CD4-positive, alpha-beta T cell treated with Interleukin-10 for 1 hour (primary cell): ENCODE results near the gene MXRA8.
"Not testable (repeated sequence)": the region's sequence is repeated elsewhere in the genome, so short reads cannot be mapped to it uniquely, and the experiment has no call there.

Experiments
- DNase-seq: peaks from one replicate; pipeline ENCODE4 v3.0.0-alpha.2; 2020

The MXRA8 gene

DNA sequence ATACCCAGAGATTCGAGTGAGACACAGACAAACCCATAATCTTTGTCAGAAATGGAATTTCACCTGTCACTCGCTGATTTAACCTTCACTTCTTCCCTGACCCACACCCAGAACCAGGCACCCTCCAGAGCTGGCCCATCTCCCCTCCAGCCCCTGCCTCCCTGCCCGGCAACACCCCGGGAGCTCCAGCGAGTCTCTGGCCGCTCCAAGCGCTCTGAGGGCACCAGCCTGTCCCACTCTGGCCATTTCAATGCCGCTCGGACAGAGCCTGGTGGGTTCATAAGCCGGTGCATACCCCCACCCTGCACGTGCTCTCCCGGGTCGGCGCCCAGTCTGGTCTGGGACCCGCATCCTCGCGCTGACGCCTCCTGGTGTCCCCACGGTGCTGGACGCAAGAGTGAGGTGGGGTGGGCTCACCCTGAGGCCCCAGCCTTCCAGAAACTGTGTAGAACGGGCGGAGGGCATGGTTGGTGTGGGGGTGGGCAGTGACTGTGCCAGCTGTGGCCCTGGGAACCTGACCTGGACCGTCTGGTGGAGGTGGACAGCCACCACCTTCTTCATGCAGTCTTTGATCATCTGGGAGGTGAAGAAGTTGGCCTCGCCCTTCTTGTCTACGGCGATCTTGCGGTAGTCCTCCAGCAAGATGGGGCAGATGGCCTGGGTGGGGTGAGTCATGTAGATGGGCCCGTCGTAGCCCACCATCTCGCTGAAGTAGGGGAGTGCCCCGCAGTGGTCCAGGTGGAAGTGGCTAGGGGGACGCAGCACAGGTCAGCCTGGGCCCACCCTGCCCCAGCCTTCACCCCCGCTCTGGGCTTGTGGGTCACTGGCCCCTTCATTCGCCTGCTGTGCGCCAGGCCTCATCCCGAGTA, 39.3 kb downstream of the MXRA8 start:
- DNase-seq: no peak

DNA sequence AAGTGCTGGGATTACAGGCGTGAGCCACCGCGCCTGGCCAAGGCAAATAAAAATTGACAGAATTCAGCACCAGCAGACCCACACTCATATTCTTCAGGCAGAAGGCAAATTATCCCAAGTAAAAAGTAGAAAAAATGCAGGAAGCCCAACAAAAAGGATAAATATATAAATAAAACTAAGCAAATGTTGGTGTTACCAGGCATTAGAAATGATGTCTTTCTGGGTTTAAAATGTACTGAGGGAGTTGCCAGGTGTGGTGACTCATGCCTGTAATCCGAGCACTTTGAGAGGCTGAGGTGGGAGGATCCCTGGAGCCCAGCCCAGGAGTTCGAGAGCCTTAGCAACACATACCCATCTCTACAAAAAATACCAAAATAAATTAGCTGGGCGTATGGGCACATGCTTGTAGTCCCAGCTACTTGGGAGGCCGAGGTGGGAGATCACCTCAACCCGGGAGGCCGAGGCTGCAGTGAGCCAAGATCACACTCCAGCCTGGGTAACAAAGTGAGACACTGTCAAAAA, 40.2 kb downstream of the MXRA8 start:
- DNase-seq: no peak

DNA sequence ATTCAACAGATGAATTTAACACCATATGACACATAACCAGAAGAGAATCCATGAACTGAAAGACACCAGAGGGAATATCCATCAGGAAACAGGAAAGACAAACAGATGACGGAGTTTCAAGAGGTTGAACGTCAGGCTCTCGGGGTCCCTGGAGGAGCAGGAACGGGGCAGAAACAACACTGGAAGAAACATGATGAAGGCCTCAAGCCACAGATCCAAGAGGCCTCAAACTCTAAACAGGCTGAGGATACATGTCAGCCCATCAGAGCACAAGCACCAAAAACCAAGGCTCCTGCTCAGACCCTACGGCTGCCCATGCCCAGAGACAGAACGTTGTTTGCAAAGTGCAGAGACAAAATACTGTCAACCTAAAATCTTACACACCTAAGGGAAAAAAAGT, 40.9 kb downstream of the MXRA8 start:
- DNase-seq: no peak

DNA sequence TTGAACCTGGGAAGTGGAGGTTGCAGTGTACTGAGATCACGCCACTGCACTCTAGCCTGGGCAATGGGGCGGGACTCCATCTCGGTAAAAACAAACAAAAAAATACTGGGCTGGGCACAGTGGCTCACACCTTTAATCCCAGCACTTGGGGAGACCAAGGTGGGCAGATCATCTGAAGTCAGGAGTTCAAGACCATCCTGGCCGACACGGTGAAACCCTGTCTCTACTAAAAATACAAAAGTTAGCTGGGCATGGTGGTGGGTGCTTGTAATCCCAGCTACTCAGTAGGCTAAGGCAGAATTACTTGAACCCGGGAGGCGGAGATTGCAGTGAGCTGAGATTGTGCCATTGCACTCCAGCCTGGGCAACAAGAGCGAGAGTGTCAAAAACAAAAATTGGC, 42.2 kb downstream of the MXRA8 start:
- not testable (repeated sequence) for DNase-seq

DNA sequence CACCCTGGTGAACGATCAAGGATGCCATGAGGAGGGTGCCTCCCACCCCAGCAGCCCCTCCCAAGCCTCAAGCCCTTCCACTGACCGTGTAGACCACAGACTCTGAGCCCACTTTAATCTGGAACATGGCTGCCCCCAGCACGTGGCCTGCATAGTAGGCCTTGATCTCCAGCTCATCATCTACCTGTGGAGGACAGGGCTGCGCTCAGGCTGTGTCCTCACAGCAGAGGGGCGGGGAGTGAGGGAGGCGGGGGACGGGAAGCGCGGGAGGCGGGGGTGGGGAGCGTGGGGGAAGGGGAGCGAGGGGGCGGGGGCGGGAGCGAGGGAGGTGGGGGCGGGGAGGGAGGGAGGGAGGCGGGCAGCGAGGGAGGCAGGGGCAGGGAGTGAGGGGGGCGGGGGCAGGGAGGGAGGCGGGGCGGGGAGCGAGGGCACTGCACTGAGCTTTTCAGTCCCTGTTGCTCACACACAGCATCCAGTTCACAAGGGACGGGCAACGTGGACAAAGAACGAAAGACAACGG, 42.9 kb downstream of the MXRA8 start:
- DNase-seq: no peak

DNA sequence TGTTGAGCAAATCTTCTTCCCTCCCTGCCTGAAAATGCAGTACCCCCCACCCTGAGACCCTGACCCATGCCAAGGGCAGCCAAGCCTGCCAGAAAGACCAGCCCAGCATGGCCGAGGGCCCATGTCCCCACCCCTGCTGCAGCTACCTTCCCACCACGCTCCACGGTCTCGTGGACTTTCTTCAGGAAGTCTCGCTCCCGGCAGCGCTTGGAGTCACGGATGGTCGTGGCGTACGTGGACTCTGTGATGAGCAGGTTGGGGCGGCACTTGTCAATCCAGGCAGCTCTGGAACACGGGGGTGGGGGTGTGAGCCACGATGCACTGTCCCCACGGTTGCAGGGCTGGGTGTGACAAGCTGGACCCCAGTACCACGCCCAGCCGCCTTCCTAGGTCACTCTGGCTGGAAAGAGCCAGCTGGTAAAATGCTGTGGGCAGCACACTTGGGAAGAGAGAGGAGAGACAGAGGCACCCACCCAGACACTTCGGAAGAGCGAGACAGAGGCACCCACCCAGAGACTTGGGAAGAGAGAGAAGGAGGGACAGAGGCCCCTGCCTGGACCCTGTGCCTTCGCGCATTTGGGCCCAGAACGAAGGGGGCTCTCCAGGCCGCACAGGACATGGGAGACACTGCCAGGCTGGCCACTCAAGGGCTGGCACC, 43.5 kb downstream of the MXRA8 start:
- no peak for DNase-seq

DNA sequence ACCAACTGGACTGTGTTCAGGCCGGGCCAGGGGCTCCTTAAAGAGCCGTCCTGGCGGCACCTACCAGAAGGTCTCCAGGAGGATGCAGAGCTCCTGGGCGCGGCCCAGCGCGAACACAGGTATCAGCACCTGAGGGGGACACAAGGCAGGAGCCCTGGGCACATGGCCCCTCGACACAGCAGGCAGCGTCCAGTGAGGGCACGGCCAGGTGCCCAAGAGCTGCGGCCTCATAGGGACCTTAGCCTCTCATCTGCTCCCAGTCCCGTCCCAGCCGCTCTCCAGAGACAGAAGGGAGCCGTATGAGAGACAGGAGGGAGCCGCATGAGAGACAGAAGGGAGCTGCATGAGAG, 44.1 kb downstream of the MXRA8 start:
- DNase-seq: no peak

DNA sequence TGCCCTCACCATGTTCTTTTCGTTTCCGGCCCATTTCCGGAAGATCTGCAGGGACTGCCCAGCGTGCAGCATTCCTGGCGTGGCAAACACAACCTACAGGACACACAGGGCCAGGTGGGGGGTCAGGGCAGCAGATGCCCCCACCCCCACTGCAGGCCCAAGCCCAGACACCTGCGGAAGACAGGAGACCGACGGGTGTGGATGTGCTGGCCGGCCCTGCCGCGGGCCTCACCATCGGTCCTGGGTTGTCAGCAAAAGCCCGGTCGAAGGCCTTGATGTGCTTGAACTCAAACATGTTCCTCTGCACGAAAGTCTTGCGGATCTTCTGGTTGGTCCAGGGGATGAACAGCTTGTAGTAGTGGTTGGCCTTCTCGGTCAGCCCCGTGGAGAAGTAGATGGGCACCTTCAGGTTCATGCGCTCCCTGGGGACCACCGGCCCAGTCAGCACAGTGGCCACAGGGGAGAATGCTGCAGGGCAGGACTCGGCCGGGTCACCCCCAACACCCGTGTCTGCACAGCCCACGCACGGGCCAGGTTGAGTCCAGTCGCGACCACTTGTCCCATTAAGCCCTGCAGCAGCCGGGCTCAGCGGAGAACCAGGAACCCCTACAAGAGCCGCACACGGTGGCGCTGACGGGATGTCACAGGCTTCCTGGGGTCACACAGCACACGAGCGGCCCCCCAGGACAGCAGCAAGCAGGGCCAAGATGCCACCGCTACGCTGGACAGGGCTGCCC, 44.7 kb downstream of the MXRA8 start:
- DNase-seq: no peak

DNA sequence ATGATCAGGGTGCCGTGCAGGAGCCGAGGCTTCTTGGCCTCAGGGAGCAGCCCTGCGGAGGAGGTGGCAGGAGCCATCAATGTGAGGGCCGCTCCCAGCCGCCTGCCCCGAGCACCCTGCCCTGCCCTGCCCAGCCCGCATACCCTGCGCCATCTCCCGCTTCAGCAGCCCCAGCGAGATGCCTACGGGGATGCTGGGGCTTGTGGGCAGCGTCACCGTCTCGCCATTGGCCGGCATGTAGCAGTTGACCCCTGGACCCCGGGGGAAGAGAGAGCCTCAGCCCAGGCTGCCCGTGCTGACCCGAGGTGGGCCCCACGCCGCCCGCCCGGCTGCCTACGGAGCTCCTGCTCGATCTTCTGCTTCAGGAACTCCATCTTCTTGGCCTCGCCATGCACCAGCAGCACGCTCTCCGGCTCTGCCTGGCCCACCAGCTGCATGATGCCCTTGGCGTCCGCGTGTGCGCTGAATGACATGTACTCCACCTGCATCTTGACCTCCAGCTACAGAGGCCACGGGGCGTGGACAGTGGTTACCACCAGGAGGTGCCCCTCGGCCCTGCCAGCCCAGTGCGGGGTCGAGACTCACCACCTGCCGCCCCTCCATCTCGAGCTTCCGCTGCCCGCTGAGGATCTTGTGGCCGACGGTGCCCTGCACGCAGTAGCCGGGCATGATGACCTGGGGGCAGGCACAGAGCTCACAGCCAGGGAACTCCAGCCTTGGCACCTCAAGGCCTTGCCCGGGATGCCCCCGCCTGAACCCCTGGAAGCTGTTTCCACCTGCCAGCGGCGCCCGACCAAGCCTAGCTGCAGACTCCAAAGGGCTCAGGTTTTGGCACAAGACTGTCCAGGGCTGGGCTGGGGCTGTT, 45.7 kb downstream of the MXRA8 start:
- no peak for DNase-seq

DNA sequence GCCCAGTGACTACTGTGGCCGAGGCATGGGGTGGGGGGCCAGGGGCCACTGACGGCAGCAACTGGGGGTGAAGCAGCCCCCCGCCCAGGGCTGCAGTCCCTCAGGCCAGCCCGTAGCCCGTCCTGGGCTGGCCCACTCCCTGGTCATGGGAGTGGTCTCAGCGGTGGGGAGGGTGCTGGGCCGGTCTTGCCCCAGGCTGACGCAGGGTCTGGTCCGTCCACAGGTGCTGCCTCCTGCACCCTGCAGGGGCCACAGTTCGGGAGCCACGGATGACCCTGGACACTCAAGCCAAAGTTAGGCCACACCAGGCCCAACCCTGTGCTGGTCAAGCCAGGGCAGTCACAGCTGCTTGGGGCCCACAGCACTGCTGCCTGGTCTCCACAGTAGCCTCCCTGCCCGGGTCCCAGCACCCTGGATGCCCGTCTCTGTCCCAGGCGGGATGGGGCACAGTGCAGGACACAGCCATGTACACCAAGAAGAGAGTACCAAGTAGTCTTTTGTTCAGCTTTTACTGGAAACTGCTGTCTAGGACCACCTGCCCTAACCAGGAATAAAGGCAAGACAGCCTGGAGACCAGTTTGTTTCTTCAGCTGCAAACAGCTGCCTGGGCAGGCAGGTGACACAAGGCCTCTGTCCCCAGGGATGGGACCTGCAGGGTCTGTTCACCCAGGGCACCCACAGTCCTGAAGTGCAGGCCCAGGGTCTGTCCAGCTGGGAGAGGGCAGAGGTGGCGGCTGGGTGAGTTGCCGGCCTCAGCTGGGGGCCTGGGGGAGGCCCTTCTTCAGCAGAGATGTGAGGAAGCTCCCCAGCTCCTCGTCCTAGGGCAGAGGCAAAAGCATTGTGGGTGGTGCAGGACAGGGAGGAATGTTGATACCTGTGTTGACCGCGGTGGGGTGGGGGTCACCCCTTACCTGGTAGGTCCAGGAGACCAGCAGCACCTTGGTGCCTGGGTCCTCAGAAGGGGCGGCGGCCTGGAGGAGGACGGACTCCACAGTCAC, 46.9 kb downstream of the MXRA8 start:
- no peak for DNase-seq

DNA sequence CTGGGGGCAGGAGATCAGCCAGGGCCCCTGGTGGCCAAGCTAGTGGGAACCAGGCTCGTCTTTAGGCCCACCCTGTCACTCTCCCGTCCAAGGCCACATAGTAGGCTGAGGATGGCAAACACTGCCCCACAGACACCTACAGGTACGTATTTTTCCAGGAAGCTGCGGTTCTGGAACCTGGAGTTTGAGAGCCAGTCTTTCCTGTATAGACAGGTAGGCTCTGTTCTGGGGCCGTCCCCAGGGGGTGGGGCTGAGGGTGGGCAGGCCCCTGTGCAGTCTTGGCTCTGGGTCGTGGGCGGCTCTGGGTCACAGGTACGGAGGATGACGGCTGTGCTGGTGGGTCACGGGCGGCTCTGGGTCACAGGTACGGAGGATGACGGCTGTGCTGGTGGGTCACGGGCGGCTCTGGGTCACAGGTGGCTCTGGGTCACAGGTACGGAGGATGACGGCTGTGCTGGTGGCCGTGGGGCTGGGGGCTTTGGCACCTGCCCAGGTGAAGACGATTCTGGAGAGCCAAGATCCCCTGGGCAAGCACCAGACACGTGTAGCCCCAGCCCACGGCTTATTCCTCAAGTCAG, 47.8 kb downstream of the MXRA8 start:
- DNase-seq: no peak

DNA sequence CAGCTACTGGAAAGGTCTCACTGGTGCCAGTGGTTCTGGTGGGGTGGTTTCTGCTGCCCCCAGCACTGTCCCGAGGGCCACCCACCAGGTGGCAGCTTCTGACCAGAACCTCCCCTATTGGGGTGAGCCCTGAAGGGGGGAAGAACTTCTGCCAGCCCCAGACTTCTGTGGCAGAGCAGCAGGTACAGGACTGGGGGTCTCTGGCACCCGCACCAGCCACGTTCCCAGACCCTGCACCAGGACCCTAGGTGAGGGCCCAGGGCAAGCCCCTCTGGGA, 48.3 kb downstream of the MXRA8 start:
- no peak for DNase-seq

DNA sequence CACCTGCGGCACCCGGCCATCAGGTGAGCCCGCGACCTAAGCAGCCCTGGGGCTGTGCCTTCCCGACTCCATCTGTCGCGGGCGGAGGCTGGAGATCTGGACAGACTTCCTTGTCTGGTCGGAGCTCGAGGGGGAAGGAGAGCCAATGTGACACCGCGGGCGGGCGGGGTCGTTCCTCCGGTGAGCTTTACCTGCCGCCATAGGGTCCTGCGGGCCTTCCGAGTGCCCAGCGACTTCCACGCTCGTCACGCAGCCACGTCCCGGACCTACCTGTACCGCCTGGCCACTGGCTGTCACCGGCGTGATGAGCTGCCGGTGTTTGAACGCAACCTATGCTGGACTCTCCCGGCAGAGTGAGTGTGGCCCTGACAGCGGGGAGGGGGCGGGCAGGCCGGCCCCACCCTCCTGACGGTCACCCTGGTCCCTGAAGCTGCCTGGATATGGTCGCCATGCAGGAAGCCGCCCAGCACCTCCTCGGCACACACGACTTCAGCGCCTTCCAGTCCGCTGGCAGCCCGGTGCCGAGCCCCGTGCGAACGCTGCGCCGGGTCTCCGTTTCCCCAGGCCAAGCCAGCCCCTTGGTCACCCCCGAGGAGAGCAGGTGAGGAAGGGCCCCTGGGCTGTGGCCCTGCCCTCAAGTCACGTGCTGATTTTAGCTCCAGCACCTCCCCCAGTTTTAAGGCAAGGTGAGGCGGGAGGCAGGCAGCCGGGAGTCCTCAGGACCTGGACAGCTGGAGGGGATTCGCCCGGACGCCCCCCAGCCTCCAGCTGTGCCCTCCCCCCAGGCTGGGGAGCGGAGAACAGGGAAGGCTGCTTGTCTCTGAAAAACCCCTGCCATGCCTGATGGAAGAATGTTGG, 48.9 kb downstream of the MXRA8 start:
- DNase-seq: no peak

DNA sequence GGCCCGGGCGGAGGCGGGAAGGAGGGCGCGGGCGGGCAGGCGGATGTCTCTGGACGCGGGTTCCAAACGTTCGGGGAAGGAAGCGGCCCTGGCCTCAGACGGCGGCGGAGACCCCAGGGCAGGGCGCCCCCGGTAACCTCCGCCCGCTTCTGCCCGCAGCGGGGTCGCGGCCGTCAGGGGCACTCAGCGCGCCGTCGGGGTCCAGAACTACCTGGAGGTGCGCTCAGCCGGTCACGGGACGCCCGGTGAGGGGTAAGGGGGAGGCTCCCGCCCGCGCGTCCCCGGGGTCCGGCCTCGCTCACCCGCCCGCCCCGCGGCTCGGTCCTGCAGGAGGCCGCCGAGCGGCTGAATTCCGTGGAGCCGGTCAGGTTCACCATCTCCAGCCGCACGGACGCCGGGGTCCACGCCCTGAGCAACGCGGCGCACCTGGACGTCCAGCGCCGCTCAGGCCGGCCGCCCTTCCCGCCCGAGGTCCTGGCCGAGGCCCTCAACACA, 49.6 kb downstream of the MXRA8 start:
- no peak for DNase-seq

DNA sequence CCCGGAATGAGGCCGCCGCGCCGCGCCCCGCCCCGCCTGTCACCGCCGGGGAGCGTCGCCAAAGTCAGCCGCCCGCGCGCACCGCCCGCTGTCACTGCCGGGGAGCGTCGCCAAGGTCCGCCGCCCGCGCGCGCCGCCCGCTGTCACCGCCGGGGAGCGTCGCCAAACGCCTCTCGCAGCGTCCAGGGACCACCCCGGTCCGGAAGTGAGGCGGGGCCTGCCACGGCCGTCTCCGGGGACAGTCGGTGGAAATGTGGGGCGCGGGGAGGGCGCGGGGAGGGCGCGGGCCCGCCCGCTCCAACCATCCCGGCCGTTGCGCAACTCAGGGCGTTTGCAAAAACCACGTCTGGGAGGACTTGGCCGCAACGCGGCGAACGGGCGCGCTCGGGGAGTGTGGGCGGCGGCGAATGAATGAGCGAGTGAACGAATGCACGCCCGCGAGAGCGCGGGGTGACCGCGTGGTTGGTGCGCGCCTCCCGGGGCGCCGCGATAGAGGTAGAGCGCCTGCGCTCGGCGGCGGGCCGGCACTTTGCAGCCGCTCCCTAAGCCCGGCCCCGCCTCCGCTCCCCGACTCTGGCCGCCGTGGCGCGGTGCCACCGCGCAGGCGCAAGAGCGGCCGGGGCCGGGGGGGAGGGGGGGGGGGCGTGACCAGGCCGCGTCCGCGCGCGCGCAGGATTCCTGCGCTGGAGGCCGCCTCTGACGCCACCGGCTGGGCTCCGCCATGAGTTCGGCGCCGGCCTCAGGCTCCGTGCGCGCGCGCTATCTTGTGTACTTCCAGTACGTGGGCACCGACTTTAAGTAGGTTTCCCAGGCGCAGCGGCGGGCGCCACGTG, 50.2 kb downstream of the MXRA8 start, which contains the start of the genes ACAP3 and PUSL1:
ACAP3 (minus strand) TSS at position 8 of the 833 bp plus-strand sequence. CDS start 115 bp downstream, outside the sequence.
PUSL1 (plus strand) TSS at position 675 of the 833 bp plus-strand sequence; CDS start at position 722, 47 bp downstream.
- peak; percentile 91 for DNase-seq

DNA sequence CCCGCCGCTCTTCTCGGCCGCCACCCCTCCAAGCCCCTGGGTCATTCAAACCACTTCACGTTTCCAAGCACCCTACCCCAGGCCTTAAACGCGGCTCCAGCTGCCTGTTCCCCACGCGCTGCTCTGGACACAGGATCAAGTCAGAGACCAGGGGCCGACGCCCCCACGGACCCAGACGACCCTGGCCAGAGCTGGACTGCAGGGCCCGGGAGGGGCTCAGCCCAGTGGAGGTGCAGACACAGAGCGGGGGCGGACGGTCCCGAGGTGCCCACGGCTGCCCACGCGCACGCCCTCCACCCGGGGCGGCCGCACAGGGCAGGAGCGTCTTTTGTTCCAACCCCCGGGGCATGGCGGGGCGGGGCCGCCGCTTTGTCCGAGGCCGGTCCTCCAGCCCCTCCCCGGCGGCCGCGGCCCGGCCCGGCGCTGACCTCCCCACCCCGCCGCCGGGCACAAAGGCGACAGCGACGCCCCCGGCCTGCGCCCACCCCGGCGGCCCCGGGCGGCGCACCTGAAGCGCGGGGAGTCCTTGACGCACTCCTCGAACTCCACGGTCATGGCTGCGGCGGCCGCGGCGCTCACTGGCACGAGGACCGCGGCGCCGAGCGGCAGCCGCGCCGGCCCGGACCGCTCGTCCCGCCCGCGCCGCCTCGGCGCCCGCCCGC, 51.0 kb downstream of the MXRA8 start:
- DNase-seq: no peak

DNA sequence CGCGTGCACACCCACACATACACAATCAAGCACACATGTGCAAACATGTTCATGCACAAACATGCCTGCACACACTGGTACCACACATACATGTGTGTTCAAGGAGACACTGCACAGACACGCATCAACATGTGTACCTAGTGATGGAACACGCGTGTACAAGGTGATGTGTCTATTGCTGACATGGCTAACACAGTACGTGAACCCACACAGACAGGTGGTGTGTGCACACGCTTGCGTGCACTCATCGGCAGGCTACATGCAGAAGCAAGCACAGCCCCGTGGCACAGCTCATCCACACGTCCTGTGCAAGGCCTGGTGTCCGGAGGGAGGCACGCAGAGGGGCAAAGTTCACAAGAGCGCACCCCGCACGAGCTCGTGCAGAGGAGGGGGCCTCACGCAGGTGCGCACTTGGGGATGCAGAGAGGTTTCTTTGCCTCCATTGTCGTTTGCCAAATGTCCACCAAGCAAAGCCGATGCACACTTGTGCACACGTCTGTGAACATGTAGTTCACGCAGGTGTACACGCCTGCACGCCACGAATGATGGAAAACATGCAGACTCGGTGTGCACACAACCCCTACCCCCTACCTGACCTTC, 51.6 kb downstream of the MXRA8 start:
- DNase-seq: no peak
